HEK293 (cell line): ENCODE data around the gene CHD5.

Source experiments
- PRDM10 ChIP-seq: fragments of 450-650 bp; formaldehyde crosslinking; IDR thresholded peaks from 2 replicates; pipeline ENCODE4 v1.5.1; 2016; ENCODE audit warnings: missing biosample characterization, missing genetic modification characterization
- SP2 ChIP-seq: fragments of 450-650 bp; formaldehyde crosslinking; IDR thresholded peaks from 2 replicates; pipeline ENCODE4 v1.5.1; 2016; ENCODE audit warnings: missing biosample characterization, missing genetic modification characterization
- ZNF132 ChIP-seq: fragments of 450-650 bp; formaldehyde crosslinking; IDR thresholded peaks from 2 replicates; pipeline ENCODE4 v1.5.1; 2017; ENCODE audit warnings: missing biosample characterization, missing genetic modification characterization, borderline replicate concordance

- TF ChIP-seq ZNF132 (tag by site-specific recombination) (no peak), SP2 (tag by site-specific recombination) (no peak), PRDM10 (tag by site-specific recombination) (no peak)
Measured at GRCh38 chr1:6090288-6090687, 89.8 kb downstream of the CHD5 start.
